Epidermal melanocyte (primary cell): ENCODE data around the gene P2RX1.
A peak's percentile ranks its signal among the peaks of the same experiment; 100 is the strongest.
"Not testable (repeated sequence)": the region's sequence is repeated elsewhere in the genome, so short reads cannot be mapped to it uniquely, and the experiment has no call there.

ENCODE experiments used
- DNase-seq: peaks from one replicate; pipeline ENCODE4 v3.0.0; 2011; ENCODE audit warnings: low spot score; ENCODE audit not compliant: insufficient read length

P2RX1 gene

DNA sequence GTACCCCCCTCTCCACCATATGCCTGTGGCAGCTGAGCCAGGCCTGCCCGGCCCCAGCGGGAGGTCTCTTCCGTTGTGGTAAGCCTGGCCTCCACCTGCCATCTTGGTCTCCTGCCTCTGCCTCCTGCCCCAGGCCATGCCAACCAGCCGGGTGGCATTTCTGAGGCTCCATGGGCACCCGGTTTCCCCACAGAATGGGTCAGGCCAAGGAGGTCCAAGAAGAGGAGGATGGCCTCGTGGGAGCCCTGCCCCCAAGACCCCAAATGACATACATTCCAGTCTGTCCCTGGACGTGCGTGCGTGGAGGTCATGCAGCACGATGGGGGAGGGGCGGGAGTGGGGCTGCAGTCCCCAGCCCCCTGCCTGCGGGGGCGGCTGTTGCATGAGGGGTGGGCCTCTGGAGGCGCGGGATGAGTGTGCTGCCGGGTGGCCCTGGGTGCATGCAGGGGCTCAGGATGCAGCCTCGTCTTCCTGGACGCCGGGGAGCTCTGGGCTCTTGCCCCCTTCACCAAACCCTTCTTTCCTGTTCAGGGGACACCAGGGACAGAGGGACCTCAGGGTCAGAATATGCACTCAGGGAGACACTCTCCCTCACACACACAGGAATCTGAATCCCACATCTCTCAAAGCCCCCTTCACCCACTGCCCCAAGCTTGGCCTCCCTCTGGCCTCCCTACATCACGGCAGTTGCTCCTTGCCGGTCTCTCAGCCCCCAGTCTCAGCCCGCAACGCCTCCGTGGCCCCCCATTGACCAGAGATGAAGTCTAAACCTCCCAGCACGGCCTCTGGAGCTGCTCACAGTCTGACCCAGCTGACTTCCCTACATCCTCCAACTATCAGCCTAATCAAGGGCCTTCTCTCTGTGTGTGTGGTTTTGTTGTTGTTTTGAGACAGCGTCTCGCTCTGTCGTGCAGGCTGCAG is 54.2 kb downstream of the P2RX1 start:
- DNase-seq = no peak

GRCh38 chr17:3860939-3861700 is 55.1 kb downstream of the P2RX1 start:
- DNase-seq = no peak

GRCh38 chr17:3859940-3860339 is 56.3 kb downstream of the P2RX1 start:
- DNase-seq = no peak

DNA sequence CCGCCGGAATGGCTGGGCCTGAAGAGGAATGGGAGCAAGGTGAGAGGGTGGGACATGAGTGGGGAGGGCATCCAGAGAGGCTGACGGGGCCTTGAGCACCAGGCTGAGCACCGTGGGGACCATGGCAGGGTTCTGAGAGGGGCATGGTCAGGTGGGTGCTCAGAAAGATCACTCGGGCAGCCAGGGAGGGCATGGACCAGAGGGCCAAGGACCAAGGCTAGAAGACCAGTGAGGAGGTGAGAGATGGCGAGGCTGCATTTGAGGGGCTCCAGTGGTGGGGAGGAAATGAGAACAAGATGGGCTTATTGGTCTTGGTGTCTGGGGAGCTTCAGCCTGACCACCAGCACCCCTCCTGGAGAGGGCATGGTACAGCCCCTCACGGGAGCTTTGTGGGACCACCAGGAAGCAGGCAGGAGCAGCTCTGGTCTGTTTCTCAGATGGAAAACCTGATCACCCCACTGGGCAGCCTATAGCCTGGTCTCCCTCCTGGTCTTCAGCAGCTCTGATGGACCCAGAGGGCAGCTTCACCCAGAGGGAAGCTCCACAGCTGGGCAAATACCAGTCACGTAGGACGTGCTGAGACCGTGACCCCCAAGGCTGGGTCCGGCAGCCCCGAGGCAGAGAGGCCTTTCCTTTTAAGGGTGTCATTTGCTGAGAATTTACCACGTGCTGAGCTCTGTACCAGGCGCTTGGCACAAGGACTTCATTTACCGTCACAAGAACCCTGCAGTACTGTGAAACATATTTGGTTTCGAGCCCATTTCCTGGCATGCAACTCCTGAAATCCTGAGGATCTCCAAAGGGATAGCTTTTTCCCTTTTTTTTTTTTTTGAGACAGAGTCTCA is 58.8 kb downstream of the P2RX1 start:
- DNase-seq = peak; percentile 73

- DNase-seq = not testable (repeated sequence)
Measured at GRCh38 chr17:3854204-3854603, 62.1 kb downstream of the P2RX1 start.

DNA sequence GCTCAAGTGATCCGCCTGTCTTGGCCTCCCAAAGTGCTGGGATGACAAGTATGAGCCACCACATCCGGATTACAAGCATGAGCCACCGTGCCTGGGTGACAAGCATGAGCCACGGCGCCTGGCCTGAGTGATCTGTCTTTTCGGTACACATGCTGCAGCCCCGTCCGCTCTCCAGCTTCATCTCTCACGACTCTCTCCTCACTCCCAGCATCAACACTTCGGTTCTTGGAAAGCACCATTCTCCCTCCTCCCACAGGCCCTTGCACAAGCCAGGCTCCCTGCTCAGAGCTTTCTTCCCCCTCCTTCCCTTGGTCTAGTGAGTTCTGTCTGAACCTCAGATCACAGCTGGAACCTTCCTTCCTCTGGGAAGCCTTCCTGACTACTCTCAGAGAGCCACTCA is 63.7 kb downstream of the P2RX1 start:
- no peak for DNase-seq

DNA sequence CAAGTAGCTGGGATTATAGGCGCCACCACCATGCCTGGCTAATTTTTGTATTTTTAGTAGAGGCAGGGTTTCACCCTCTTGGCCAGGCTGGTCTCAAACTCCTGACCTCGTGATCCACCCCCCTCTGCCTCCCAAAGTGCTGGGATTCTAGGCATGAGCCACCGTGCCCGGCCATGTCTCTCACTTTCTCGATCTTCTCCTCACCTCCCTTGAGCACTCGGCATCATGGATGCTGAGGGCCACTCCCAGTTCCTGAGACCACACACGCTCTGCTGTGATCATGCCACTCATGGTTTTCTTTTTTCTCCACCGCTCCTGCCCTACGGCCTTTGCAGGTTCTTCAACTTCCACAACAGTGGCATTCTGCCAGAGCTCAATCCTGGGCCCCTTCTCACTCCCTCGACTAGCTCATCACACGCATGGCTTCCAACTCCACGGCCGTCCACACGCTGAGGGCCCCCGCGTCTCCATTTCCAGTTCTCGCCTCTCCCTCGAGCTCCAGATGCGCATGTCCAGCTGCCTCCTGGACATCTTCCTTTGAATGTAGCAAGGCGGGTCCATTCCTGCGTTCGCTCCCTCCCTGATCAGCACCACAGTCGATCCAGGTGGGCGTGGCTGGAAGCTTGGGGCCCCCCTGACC is 64.7 kb downstream of the P2RX1 start:
- DNase-seq = no peak

DNA sequence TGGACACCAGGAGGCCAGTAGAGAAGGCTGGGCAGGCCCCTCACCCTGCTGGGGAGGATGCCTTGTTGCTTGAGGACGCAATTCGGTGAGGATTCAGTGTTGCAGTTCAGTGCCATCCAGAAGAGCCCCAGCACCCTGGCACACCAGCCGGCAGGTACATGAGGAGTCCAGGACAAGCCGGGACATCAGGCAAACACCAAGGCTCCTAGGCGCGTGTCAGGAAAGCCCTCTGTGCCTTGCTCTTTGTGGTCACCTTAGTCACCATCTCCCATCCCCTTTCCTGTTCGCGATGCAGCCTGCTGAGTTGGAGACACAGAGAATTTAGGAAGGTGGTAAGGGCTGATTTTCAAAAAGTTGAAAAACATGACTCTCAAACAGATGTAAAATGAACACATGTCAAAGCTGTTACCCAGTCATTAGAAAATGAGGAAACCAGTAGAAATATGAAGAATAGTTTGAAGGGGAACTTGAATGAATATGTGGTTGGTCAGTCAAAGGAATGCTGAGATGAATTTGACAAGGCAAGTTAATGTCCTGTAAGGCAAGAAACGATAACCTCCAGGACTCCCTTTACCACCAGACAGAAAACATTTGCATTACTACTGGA is 67.9 kb downstream of the P2RX1 start:
- no peak for DNase-seq

DNA sequence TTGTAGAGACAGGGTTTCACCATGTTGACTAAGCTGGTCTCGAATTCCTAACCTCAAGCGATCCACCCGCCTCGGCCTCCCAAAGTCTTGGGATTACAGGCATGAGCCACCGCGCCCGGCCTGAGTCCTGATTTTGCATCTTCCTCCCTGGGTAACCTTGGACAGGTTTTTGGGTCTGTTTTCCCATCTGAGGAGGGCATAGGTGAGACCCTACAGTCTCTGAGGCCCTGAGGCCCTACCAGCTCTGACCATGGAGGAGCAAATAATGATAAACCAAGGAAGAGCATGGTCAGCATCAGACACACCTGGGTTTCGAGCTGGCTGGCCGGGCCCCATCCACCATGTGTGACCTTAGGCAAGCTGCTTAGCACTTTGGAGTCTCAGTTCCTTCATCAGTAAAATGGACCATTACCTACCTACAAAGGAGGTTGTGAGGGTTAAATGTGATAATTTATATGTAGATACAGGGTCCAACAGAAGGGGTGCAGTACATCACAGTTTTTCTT is 69.0 kb downstream of the P2RX1 start:
- DNase-seq = no peak
